IMR-90 (cell line): ENCODE measurements around the gene DPPA4. TPM values are rescaled to one million over a fixed set of nuclear protein-coding genes. Genes with fewer than 3 reads are reported as not detected.

Experiments used
- ATAC-seq: fragments of 200-7000 bp; cut with Tn5 transposase; 2 replicates; pipeline ENCODE4 v1.9.1; 2020; ENCODE audit warnings: low read depth, mild to moderate bottlenecking, moderate library complexity
- BruUV-seq: library from RNA; stranded (reverse); fragments of 400-500 nt; replicated peaks from 2 replicates; lab custom pipeline; 2021; lab: Mats Ljungman, UMichigan
- CTCF ChIA-PET: fragments of 300-600 bp; formaldehyde crosslinking; extraction: SDS; loops from one replicate; lab custom pipeline; 2021; ENCODE audit warnings: antibody characterized with exemption; lab: Yijun Ruan, JAX
- POLR2A ChIA-PET: fragments of 300-600 bp; sonication (Branson Sonifier 250); formaldehyde crosslinking; loops from one replicate; lab custom pipeline; 2022; ENCODE audit warnings: antibody characterized with exemption; ENCODE audit not compliant: unreplicated experiment; lab: Charles Lee
- DNase-seq: peaks from one replicate; pipeline ENCODE4 v3.0.0; 2013
- H2AFZ ChIP-seq: replicated peaks from 2 replicates; pipeline ENCODE3; 2013; ENCODE audit warnings: low read length, mild to moderate bottlenecking; ENCODE audit not compliant: poor library complexity
- H2AK5ac ChIP-seq: 2 replicates; pipeline ENCODE4 v1.6.1; 2013; ENCODE audit warnings: low read depth, low read length, inconsistent platforms
- H2AK9ac ChIP-seq: replicated peaks from 2 replicates; pipeline ENCODE3; 2013; ENCODE audit warnings: mild to moderate bottlenecking, low read depth, low read length, moderate library complexity; ENCODE audit not compliant: poor library complexity
- H2BK120ac ChIP-seq: 2 replicates; pipeline ENCODE4 v1.6.1; 2013; ENCODE audit warnings: low read depth, low read length, inconsistent platforms
- H2BK15ac ChIP-seq: 3 replicates; pipeline ENCODE4 v1.6.1; 2013; ENCODE audit warnings: low read depth, low read length, inconsistent platforms
- H2BK20ac ChIP-seq: 2 replicates; pipeline ENCODE4 v1.6.1; 2013; ENCODE audit warnings: low read depth, mild to moderate bottlenecking, inconsistent platforms, low read length, moderate library complexity
- H2BK5ac ChIP-seq: 2 replicates; pipeline ENCODE4 v1.6.1; 2013; ENCODE audit warnings: mild to moderate bottlenecking, low read depth, low read length, inconsistent platforms; ENCODE audit not compliant: poor library complexity, severe bottlenecking
- H3K14ac ChIP-seq: replicated peaks from 2 replicates; pipeline ENCODE4 v1.6.1; 2013; ENCODE audit warnings: low read depth, low read length, inconsistent platforms
- H3K18ac ChIP-seq: 2 replicates; pipeline ENCODE4 v1.6.1; 2013; ENCODE audit warnings: low read depth, low read length, control low read depth
- H3K23ac ChIP-seq: 2 replicates; pipeline ENCODE4 v1.6.1; 2013; ENCODE audit warnings: low read depth, low read length, inconsistent platforms
- H3K27ac ChIP-seq: 2 replicates; pipeline ENCODE4 v1.5.1; 2013; ENCODE audit warnings: mild to moderate bottlenecking, control low read depth, low read length; ENCODE audit not compliant: insufficient read depth
- H3K27me3 ChIP-seq: 2 replicates; pipeline ENCODE4 v1.6.1; 2013; ENCODE audit warnings: low read length; ENCODE audit not compliant: control insufficient read depth, insufficient read depth
- H3K36me3 ChIP-seq: 2 replicates; pipeline ENCODE4 v1.6.1; 2013; ENCODE audit warnings: low read length, mixed read lengths; ENCODE audit not compliant: control insufficient read depth, insufficient read depth
- H3K4ac ChIP-seq: 2 replicates; pipeline ENCODE4 v1.6.1; 2013; ENCODE audit warnings: low read depth, low read length, inconsistent platforms
- H3K4me1 ChIP-seq: 2 replicates; pipeline ENCODE4 v1.6.1; 2013; ENCODE audit warnings: low read length, mixed read lengths; ENCODE audit not compliant: control insufficient read depth, insufficient read depth
- H3K4me2 ChIP-seq: 2 replicates; pipeline ENCODE4 v1.6.1; 2013; ENCODE audit warnings: low read depth, mild to moderate bottlenecking, control low read depth, low read length, moderate library complexity
- H3K4me3 ChIP-seq: 2 replicates; pipeline ENCODE4 v1.5.1; 2013; ENCODE audit warnings: low read depth, mild to moderate bottlenecking, control low read depth, low read length, moderate library complexity; ENCODE audit not compliant: insufficient read depth
- H3K56ac ChIP-seq: 2 replicates; pipeline ENCODE4 v1.6.1; 2013; ENCODE audit warnings: low read length, inconsistent platforms; ENCODE audit not compliant: insufficient read depth; ENCODE audit errors: extremely low read depth
- H3K79me1 ChIP-seq, 2 experiments: 2 replicates each; pipeline ENCODE4 v1.6.1; 2013; ENCODE audit warnings: low read length in 2 of 2, inconsistent platforms in 1 of 2, low read depth in 1 of 2
- H3K9ac ChIP-seq: 2 replicates; pipeline ENCODE4 v1.6.1; 2013; ENCODE audit warnings: low read depth, low read length, control low read depth
- H3K9me1 ChIP-seq: 2 replicates; pipeline ENCODE4 v1.6.1; 2013; ENCODE audit warnings: low read length, inconsistent platforms; ENCODE audit not compliant: insufficient read depth
- H3K9me3 ChIP-seq: 2 replicates; pipeline ENCODE4 v1.6.1; 2013; ENCODE audit warnings: low read length; ENCODE audit not compliant: control insufficient read depth, insufficient read depth
- H4K20me1 ChIP-seq: 2 replicates; pipeline ENCODE4 v1.6.1; 2013; ENCODE audit warnings: low read length, inconsistent platforms; ENCODE audit not compliant: insufficient read depth
- H4K5ac ChIP-seq: 2 replicates; pipeline ENCODE4 v1.6.1; 2013; ENCODE audit warnings: mild to moderate bottlenecking, low read depth, low read length, control low read depth
- H4K8ac ChIP-seq, 2 experiments: 2 replicates each; pipeline ENCODE4 v1.6.1; 2013; ENCODE audit warnings: low read depth in 2 of 2, low read length in 2 of 2, control low read depth in 1 of 2, inconsistent platforms in 1 of 2
- H4K91ac ChIP-seq: 2 replicates; pipeline ENCODE4 v1.6.1; 2013; ENCODE audit warnings: low read depth, low read length, inconsistent platforms; ENCODE audit not compliant: insufficient read depth
- MAZ ChIP-seq: IDR thresholded peaks from 2 replicates; pipeline ENCODE4 v1.6.1; 2012; ENCODE audit warnings: low read depth, mild to moderate bottlenecking, low read length, improper control_type of control experiment, moderate library complexity, borderline replicate concordance
- MXI1 ChIP-seq: IDR thresholded peaks from 2 replicates; pipeline ENCODE4 v1.6.1; 2012; ENCODE audit warnings: low read depth, mild to moderate bottlenecking, low read length, moderate library complexity, borderline replicate concordance
- SMC3 ChIP-seq: fragments of 150-350 bp; IDR thresholded peaks from 2 replicates; pipeline ENCODE4 v1.6.1; 2016; ENCODE audit warnings: low read depth, mild to moderate bottlenecking, antibody characterized with exemption, low read length, moderate library complexity
- USF2 ChIP-seq: fragments of 150-350 bp; IDR thresholded peaks from 2 replicates; pipeline ENCODE4 v1.6.1; 2017; ENCODE audit warnings: mild to moderate bottlenecking, antibody characterized with exemption, low read length, low read depth
- WGBS, 2 experiments: methylation state at CpG; one replicate each; pipeline versions ENCODE4 v1.1.5 to v1.1.7; 2013; ENCODE audit warnings: missing lambda C conversion rate in 2 of 2; ENCODE audit not compliant: insufficient read length in 1 of 2; ENCODE audit errors: extremely low coverage in 2 of 2; 5-methylcytosine and 5-hydroxymethylcytosine counted together
- dilution Hi-C: fragments of 300-500 bp; cut with HindIII; formaldehyde crosslinking; loops from one replicate; pipeline ENCODE4 v1.14.3; 2018; ENCODE audit warnings: low sequenced_read_pairs; ENCODE audit not compliant: unreplicated experiment
- in situ Hi-C: fragments of 300-500 bp; cut with MboI; formaldehyde crosslinking; loops from 3 replicates; pipeline ENCODE4 v1.14.3; 2019; ENCODE audit warnings: low sequenced_read_pairs, inconsistent platforms, mixed read lengths
- intact Hi-C: fragments of 100-400 bp; cut with micrococcal nuclease; formaldehyde crosslinking; loops from 2 replicates; pipeline ENCODE4 v1.10.0; 2022
- microRNA-seq, 2 experiments: library from miRNA; stranded (forward) in 1 of 2; unstranded in 1 of 2; fragments of 10-50 nt in 1 of 2; fragments of <30 nt in 1 of 2; gene quantifications in 1 of 2; microRNA quantifications in 1 of 2; one replicate each; pipeline versions ENCODE3 to v1.1.0; 2013 to 2020; ENCODE audit not compliant: insufficient read depth in 1 of 2, insufficient read length in 1 of 2, unreplicated experiment in 1 of 2
- polyA plus RNA-seq, 3 experiments: library from polyadenylated mRNA; depleted of rRNA; stranded (reverse); fragments of >200 nt; gene quantifications; 2 replicates each; pipeline ENCODE4 v1.2.3, GENCODE V29; 2012; ENCODE audit warnings: low replicate concordance in 1 of 3
- small RNA-seq, 5 experiments: library from RNA; depleted of rRNA; stranded (forward); fragments of <200 nt; gene quantifications; one replicate each; pipeline ENCODE3, GENCODE V24; 2012
- total RNA-seq: library from RNA; depleted of rRNA; stranded (reverse); fragments of >200 nt; gene quantifications from 2 replicates; pipeline ENCODE4 v1.2.3, GENCODE V29; 2012; rRNA removed

Gene DPPA4
- total and polyA plus RNA-seq, 2 of the 4 experiments (the other 2 are of a cell fraction) = 0.02 TPM; not detected in 1

GRCh38 chr3:109278141-109278540 lies 59.2 kb downstream of the DPPA4 start:
- H3K9me1 ChIP-seq = no peaks in the 10 kb centered on the region
- no peak overlapping the region for H2BK5ac ChIP-seq
- H2AFZ ChIP-seq = no peak overlapping the region
- H3K4me2 ChIP-seq = no peak overlapping the region
- peaks cover 1% of the 10 kb centered on the region; the same call in 1 of the 2 replicates for H3K9me3 ChIP-seq
- H4K20me1 ChIP-seq = no peaks in the 10 kb centered on the region
- CTCF ChIA-PET = no interaction called here
- H2BK15ac ChIP-seq = no peak overlapping the region
- no peak overlapping the region for H3K4ac ChIP-seq
- TF ChIP-seq MAZ = no peak
- TF ChIP-seq SMC3 = no peak
- TF ChIP-seq USF2 = no peak
- TF ChIP-seq MXI1 = no peak
- intact Hi-C loops (loop anchor here (5.0 kb wide), 1 partner anchor 1794 kb away; the partner anchor contains the start of gene NECTIN3), dilution Hi-C loops (no loop called here), in situ Hi-C loops (no loop called here)
- H3K27me3 ChIP-seq = no peaks in the 10 kb centered on the region
- no peak overlapping the region for H3K23ac ChIP-seq
- H3K18ac ChIP-seq = no peak overlapping the region
- no peak overlapping the region for H3K9ac ChIP-seq
- H2AK5ac ChIP-seq = no peak overlapping the region
- no peaks in the 10 kb centered on the region for H3K79me1 ChIP-seq
- H3K27ac ChIP-seq = no peak overlapping the region
- DNase-seq = no peak
- H4K5ac ChIP-seq = no peak overlapping the region
- no peaks in the 10 kb centered on the region for H3K4me1 ChIP-seq
- no peak overlapping the region for H2BK20ac ChIP-seq
- H3K56ac ChIP-seq = no peak overlapping the region
- WGBS, 2 experiments = no CpG with 5 or more reads among the region's 3 CpGs
- no peak overlapping the region for H3K4me3 ChIP-seq
- no TSS peak for BruUV-seq
- POLR2A ChIA-PET = no interaction called here
- no peak overlapping the region for H2BK120ac ChIP-seq
- no peak overlapping the region for H4K8ac ChIP-seq
- H3K36me3 ChIP-seq = no peaks in the 10 kb centered on the region
- no peak for ATAC-seq
- no peak overlapping the region for H4K91ac ChIP-seq
- no peak overlapping the region for H3K14ac ChIP-seq
- H2AK9ac ChIP-seq = no peak overlapping the region

Small RNAs within 50 kb of the gene (microRNA-seq; reads per million reads assigned to microRNA genes)
- gene AC124945.1 (ENCODE audit: insufficient read depth, insufficient read length) (not detected), gene RF00017 (ENCODE audit: insufficient read depth, insufficient read length) (not detected)

Small RNAs within 50 kb of the gene (small RNA-seq; reads per million reads assigned to genes)
- gene AC124945.1 (0 reads per million in 5 experiments), gene RF00017 (0 reads per million in 5 experiments)

Other genes starting within 250 kb of the DPPA4 start
- gene MORC1, start 219.4 kb downstream of the DPPA4 start, total RNA-seq = not detected in 2 replicates
- not detected in 2 replicates for gene MORC1, start 219.4 kb downstream of the DPPA4 start, polyA plus RNA-seq (2012; rRNA removed)
- not detected in 2 replicates for gene C3orf85, start 200.8 kb downstream of the DPPA4 start, total RNA-seq
- not detected in 2 replicates for gene C3orf85, start 200.8 kb downstream of the DPPA4 start, polyA plus RNA-seq (2012; rRNA removed)
- gene DPPA2, start 21.0 kb downstream of the DPPA4 start, total RNA-seq = not detected in 2 replicates
- gene DPPA2, start 21.0 kb downstream of the DPPA4 start, polyA plus RNA-seq (2012; rRNA removed) = not detected in 2 replicates